GM18508 (cell line): ENCODE results near the gene TCF7L1.

ENCODE experiments used
- ATAC-seq: cut with Tn5 transposase; IDR thresholded peaks from one replicate; pipeline ENCODE4 v1.9.1; 2021; ENCODE audit warnings: moderate number of reproducible peaks; ENCODE audit not compliant: insufficient read depth, unreplicated experiment

The TCF7L1 gene

DNA sequence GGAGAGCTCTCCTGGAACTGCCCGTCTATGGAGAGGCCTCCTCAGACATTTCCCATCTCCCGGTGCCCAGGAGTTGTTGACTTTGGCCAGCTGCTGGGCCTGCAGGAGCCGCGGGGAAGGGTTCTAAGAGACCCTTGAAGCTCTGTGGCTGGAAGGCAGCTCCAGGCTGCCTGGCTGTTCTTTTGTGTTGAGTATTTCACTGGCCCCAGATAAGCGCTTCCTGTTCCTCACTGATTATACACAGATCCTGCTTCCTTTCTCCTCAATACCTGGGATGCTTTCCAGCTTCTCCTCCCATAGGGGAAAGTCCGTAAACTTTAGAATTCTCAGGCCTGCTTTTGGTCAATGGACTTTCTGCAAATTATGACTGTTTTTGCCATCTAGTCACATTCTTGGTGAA is 136.8 kb downstream of the TCF7L1 start:
- no peak for ATAC-seq

DNA sequence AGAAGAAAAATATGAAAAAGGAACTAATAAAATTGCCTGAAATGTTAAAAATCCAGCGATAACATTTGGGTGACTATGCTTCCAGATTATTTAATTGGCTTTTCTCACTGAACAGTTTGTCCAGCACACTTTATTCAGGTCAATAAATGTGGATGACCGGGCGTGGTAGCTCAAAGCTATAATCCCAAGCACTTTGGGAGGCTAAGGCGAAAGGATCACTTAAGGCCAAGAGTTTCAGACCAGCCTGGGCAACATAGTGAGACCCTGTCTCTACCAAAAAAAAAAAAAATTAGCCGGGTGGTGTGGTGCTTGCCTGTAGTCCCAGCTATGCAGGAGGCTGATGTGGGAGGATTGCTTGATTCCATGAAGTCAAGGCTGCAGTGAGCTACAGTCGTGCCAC is 139.2 kb downstream of the TCF7L1 start:
- no peak for ATAC-seq

DNA sequence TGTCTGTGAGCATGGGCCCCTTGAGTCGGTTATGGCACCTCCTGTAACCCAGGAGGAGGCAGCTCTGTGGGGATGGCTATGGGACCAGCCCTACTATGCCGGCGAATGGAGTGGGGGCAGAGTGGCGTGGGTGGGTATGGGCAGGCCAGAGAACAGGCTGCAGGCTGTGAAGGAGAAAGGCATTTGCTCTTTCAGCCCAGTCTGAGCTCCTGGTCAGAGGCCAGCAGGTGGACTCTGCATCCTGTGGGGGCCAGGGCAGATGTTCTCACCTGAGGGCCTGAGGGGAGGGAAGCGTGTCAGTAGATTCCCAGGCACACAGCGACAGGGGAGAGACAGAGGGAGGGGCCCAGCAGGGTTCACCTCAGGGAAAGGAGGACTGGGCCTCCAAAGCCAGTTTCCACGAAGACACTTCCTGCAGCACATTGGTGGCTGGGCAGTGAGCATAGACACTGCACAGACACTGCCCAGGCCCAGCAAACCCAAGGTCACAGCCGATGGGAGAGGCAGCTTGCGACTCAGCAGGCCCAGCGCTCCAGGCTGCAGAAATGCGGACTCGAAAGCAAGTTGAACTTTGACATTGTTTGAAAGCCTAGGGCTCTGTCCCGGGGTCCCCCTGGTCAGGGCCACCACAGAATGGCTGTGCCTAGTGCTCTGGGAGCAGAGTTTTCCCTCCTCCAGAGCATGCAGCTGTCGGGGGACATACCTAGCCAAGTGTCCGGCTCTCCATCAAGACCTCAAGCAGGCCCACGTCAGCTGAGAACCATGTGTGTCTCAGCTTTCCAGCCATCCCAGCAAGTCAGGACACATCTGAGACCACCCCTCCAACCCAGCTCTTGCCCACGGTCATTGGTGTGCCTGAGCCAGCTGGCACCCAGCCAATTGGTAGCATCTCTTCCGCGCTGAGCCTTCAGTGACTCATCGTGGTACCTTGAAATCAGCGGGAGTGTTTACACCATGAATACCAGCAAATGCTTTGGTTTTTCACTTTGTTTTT is 140.8 kb downstream of the TCF7L1 start:
- ATAC-seq: no peak

DNA sequence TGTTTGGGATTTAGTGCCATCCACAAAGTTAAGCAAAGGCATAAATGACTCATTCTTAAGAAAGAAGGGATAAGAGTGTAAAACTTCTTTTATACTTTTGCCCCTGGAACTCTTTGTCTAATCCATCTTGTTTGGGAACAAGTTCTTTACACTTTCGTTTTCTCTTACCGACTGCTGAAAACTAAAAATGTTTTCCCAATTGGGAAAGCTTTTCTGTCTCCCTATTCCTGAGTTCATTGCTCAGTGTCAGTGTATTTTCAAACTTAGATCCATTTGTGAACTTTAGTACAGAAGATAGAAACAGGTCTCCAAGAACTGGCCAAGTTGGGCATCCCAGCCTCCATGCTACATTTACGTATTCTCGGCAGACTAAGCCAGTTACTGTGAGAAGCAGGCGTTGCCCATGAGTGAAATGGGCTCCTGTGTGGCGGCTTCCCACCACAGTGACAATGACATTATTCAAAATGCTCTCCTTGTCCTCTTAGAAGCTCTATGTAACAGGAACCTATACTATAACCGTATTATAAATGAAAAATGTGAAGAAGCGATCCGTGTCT is 142.9 kb downstream of the TCF7L1 start:
- ATAC-seq: no peak

DNA sequence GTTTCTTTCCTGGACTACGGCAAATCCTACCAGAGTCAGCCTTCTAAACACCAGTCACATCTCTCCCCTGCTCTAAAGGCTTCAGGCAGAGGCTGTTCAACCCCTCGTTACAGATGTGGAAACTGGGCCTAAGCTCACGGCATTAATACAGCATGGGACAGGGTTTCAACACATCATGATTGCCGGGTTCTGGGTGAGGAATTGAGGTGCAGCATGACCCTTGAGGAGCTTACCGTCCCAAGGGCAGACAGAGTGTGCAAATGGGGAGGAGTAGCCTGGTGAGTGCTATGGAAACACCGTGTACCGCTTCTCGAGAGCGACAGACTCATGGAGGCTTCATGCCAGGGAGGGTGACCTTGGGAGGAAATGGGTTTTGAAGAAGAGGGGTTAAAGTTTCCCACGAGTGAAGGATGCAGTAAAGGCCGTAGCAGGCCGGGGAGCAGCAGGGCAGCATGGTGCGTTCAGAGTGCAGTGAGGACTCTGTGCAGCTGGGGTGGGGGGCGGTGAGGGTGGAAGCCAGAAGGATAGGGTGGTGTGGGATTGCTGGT is 143.5 kb downstream of the TCF7L1 start:
- no peak for ATAC-seq

DNA sequence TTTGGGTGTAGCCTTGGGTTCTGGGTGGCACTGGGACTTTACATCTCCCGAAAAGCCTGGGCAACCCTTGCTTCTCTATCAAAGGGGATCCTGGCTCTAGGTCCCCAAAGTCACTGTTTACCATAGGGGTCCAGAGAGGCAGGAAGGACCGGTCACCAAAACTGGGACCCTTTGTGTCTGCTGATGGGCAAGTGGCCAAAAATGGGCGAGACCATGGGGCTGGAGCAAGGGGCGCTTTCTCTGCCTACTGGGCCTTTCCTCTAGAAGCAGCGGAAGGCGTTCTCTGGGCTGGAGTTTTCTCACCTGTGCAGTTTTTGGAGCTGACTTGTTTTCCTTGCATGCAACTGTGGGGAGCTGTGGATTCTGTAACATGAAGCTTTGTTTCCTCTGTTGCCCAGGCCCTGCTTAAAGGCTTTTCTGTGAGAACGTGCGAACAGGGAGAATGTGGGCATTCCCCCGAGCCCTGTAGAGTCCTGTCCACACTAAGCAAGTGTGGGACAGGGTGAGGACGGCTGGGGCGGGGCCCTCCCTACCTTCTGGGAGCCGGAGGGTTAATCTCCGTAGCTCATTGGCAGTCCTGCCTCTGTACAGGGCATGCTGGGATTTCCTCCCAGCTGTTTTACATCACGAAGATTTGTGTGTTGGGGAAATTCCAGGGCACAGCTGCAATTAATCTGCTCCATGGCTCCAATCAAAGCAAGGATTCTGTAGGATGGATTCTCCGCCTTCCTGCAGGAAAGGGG is 144.4 kb downstream of the TCF7L1 start:
- ATAC-seq: no peak

DNA sequence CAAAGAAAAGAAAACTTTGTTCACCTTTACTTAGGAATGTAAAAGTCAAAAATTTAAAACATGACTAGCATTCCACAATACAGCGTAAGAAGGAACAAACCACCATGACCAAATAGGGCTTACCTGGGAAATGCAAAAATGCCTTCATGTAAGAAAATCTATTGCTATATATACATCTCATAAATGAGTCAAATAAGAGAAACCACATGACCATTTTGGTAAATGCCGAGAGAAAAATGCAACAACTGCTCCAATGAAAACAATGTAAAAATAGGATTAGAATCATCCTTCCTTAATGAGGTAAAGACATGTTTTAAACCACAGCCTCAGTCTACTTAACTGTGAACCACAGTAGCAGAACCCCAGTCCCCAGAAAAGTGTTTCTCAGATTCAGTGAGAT is 145.2 kb downstream of the TCF7L1 start:
- no peak for ATAC-seq

DNA sequence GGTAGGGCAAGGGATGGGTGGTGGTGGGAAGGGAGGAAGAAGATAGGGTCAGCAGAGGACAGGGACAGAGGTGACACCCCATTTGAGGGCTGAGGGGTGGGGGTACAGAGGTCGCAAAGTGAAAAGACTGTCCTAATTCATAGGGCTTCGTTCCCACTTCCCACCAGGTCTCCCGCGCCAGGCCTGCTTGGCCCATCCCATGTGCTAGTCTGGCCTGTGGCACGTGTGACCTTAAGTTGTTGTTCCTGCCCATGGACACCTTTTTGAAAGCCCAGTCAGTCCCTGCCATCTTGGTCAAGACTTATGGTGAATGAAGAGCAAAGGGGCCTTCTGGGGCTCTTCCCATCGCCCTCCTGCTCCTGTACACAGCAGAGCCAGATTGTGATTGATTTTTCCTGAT is 148.4 kb downstream of the TCF7L1 start:
- ATAC-seq: no peak

DNA sequence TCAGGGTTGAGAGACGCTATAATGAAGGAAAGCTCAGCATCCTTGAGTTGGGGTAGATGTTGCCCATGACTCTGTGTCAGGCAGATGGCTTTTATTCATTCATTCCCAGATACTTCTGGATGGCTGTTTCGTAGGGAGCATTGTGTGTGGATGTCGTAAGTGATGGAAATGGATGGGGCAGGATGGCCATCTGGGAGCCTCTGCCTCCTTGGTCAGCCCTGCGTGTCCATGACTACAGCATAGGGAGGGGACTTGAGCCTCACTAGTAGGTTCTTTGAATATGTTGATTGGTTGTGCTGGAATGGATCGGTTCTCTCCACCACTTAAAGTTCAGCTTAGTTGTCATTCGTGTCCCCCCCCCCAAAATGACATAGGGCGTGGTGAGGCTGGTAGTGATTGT is 149.7 kb downstream of the TCF7L1 start:
- ATAC-seq: no peak

DNA sequence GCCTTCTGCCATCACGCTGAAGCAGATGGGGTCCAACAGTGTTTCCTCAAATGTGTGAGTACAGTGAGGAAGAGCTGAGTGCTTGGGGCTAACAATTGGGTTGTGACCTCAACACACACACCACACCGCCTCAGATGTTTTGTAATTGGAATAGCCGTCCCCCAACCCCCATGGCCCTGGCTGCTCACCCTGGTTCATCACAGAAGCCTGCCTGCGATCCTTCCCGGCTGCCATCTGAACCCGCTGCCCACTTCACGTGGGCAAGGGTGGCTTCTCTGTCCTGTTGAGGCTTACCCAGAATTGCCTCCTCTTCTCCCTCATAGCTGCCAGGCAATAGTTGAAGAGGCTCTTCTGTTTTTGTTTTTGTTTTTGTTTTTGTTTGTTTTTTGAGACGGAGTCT is 150.4 kb downstream of the TCF7L1 start:
- no peak for ATAC-seq

DNA sequence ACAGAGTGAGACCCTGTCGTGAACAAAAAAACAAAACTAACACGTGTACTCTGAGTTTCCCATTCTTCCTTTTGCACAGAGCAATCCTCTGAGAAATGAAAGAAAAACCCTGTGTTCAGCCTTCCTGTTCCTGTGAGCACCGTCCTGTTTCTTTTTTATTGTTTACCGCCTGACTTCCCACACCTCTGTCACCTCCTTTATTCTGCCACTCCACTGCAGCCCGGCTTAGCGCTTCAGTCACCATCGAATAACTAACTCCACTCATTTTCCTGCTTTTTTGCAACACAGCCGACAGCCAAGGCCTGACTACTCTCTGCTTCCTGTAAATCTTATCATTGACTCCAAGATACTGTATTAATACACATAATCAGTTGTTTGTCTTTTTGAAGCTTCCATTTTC is 153.7 kb downstream of the TCF7L1 start:
- no peak for ATAC-seq

DNA sequence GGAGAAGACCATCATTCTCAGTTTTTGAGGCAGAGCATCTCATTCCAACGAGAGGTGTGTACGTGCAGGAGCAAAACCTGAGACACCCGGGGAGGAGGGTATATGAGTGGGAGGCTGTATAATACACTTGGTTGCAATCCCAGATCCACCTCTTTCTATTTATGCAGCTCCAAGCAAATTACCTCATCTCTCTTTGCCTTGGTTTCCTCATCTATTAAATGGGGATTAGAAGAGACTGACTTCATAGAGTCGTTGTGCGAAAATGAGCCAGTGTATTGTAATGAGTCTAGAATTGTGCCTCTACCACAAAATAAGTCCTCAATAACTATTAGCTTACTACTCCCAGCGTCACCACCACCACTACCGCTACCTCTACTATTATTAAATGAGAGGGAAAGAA is 154.5 kb downstream of the TCF7L1 start:
- ATAC-seq: no peak

DNA sequence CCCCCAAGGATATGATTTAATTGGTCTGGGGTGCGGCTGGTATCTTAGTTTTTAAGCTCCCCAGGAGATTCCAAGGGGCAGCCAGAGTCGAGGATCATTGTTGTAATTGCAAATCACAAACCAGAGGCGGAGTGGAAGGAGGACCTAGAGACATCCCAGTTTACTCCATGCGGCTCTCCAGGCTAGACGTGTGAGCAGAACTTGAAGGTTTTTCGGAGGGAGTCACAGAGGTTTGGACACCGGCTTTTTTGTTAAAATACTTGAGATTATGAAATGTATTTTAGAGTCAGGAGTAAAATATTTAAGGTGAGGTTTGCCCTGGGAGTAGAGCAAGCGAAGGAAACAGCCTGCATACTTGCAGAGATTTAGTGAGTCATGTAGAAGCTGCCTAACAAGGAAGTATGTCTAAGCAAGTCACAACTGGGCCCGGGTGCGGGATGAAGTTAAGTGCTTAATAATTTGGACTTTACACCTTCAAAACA is 155.1 kb downstream of the TCF7L1 start:
- ATAC-seq: no peak

DNA sequence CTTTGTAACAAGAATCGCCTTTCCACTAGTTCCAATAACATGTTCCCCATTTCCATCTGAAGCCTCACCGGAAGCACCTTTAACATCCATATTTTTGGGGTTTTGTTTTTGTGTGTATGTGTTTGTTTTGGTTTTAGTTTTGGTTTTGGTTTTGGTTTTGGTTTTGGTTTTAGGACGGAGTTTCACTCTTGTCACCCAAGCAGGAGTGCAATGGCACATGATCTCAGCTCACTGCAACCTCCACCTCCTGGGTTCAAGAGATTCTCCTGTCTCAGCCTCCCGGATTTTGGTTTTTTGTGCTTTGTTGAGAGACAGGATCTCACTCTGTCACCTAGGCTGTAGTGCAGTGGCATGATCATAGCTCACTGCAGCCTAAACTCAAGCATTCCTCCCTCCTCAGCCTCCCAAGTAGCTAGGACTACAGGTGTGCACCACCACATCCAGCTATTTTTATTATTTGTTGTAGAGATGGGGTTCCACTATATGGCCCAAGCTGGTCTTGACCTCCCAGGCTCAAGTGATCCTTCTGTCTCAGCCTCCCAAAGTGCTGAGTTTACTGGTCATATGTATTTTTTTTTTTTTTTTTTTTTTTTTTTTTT is 158.3 kb downstream of the TCF7L1 start:
- no peak for ATAC-seq

DNA sequence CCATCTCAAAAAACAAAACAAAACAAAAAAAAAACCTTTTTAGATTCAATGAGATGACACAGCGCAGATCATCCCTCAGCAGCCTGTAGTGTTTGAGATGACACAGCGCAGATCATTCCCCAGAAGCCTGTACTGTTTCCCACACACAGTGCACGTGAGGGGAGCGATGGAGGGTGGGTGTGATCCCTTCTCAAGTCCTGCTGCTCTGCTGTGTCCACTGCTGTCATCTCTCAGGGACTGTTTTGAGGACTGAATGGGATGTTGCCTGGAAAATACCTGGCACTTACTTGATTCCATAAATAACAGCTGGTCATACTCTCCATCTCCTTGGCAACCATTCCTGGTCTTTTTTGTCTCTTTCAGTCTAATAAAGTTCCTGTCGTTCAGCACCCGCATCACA is 168.9 kb downstream of the TCF7L1 start:
- ATAC-seq: no peak

DNA sequence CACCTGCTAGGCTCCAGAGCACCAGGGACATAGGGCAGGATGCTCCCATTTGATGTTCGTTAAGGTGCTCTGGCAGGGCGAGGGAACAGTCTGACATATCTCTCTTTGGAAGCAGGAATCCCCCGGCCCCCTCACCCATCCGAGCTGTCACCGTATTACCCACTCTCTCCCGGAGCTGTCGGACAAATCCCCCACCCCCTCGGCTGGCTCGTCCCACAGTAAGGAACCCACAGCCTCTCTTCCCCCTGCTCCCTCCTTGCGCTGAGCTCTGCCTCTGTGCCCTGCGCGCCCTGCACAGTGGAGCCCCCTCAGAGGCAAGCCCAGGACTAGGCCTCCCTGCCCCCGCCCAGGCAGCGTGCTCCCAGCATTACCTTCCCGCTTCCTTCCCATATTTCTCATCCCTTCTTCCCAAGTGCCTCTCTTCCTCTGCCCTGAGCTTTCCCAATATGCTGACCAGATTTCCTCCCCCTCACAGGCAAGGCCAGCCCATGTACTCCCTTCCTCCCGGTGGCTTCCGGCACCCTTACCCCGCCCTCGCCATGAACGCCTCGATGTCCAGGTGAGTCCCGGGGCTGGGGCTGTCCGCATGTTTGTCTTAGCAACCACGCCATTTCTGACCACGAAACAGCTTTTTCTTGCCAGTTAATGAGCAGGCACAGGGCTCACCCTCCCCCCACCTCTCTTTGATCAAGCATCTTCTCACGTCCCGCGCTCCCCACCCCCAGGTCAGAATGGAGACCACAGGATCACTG is 170.8 kb downstream of the TCF7L1 start:
- no peak for ATAC-seq

DNA sequence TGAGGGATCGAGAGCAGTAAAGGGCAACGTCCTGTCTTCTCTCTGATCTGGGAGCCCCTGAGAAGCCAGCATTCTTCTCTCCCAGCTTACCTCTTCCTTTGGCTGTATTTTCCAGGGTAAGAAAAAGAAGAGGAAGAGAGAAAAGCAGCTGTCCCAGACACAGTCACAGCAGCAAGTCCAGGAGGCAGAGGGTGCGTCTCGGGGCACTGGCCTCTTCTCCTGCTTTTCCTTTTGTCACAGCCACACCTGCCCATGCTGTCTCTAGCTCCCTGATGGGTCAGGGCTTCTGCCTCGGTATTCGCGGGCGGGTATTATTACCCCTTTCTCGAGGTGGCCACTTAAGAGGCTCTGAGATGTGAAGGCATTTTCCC is 174.3 kb downstream of the TCF7L1 start:
- ATAC-seq: no peak

DNA sequence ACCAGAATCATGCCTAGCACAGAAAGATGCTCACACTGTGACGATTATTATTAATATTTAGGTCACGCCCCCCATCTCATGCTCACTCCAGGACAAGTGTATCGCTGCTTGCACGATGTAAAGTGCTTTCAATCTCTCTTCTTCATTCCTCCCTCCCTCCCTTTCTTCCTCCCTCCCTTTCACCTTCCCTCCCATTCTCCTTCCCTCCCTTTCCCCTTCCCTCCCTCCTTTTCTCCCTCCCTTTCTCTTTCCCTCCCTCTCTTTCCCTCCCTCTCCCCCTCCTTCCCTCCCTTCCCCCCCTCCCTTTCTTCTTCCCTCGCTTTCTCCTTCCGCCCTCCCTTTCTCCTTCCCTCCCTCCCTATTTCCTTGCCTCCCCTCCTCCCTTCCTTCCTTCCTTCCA is 175.0 kb downstream of the TCF7L1 start:
- ATAC-seq: no peak

DNA sequence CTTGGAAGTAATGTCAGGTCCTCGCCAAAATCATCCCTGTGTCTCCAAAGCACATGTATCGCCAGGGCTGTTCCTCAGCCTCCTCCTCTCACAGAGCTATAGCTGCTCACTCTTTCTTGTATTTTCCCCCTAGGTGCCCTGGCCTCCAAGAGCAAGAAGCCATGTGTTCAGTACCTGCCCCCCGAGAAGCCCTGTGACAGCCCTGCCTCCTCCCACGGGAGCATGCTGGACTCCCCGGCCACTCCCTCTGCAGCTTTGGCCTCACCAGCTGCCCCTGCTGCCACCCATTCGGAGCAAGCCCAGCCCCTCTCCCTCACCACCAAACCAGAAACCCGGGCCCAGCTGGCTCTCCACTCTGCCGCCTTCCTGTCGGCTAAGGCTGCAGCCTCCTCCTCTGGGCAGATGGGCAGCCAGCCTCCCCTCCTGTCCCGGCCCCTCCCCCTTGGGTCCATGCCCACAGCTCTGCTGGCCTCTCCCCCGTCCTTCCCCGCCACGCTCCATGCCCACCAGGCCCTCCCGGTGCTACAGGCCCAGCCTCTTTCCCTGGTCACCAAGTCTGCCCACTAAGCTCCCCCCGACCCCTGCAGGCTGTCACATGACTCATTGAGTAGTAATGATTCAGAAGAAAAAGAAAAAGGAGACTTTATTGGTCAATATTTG is 175.8 kb downstream of the TCF7L1 start:
- ATAC-seq: no peak
